ENCODE data around the gene TRIM69.
"Not testable (repeated sequence)": the region's sequence is repeated elsewhere in the genome, so short reads cannot be mapped to it uniquely, and the experiment has no call there.

DNA sequence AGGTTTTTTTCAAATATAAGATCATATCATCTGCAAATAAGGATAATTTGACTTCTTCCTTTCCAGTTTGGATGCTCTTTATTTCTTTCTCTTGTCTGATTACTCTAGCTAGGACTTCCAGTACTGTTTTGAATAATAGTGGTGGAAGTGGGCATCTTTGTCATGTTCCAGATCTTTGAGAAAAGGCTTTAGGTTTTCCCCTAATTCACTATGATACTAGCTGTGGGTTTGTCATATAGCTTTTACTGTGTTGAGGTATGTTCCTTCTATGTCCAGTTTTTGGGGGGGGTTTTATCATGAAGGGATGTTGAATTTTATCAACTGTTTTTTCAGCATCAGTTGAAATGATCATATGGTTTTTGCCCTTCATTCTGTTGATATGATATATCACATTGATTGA, 35.7 kb upstream of the TRIM69 start:
- TF ChIP-seq CTCF, POLR2AphosphoS5 (IDR thresholded peaks at IDR 0.05): not testable (repeated sequence)
